Endothelial cell of umbilical vein (primary cell): ENCODE data around the gene ZC3H7A. TPM values are rescaled to one million over a fixed set of nuclear protein-coding genes. Genes with fewer than 3 reads are reported as not detected.

Source experiments
- BruUV-seq: library from RNA; stranded (reverse); fragments of 400-500 nt; replicated peaks from 2 replicates; lab custom pipeline; 2021; lab: Mats Ljungman, UMichigan
- CTCF ChIA-PET: fragments of 300-600, 350-600 bp; sonication (Branson Sonifier 250); formaldehyde crosslinking; loops from one replicate; lab custom pipeline; 2021; ENCODE audit warnings: antibody characterized with exemption, inconsistent platforms; lab: Charles Lee
- POLR2A ChIA-PET: fragments of 300-600, 350-600 bp; sonication (Branson Sonifier 250); formaldehyde crosslinking; loops from one replicate; lab custom pipeline; 2021; ENCODE audit warnings: antibody characterized with exemption, inconsistent platforms; lab: Charles Lee
- DNase-seq: peaks from one replicate; pipeline ENCODE4 v3.0.0-alpha.2; 2011; ENCODE audit warnings: low read depth, low spot score
- FAIRE-seq: peaks from 2 replicates; lab custom pipeline; 2011; peaks lifted over from hg19 to GRCh38; lab: Jason Lieb, UNC
- H2AFZ ChIP-seq: 2 replicates; pipeline ENCODE4 v1.6.0; 2012; ENCODE audit warnings: low read depth, low read length, control low read depth, inconsistent platforms
- H3K27ac ChIP-seq: 2 replicates; pipeline ENCODE4 v1.5.1; 2011; ENCODE audit warnings: low read depth, mild to moderate bottlenecking, control low read depth, low read length, moderate library complexity; ENCODE audit not compliant: insufficient read depth
- H3K27me3 ChIP-seq, 2 experiments: 2 replicates each; pipeline versions ENCODE4 v1.6.0 to v1.6.1; 2011; ENCODE audit warnings: low read length in 2 of 2, mixed read lengths in 1 of 2; ENCODE audit not compliant: control insufficient read depth in 2 of 2, insufficient read depth in 2 of 2
- H3K36me3 ChIP-seq, 2 experiments: 2 replicates in 1 of 2; 3 replicates in 1 of 2; pipeline ENCODE4 v1.5.1; 2011; ENCODE audit warnings: low read length in 2 of 2, mild to moderate bottlenecking in 1 of 2, moderate library complexity in 1 of 2; ENCODE audit not compliant: control insufficient read depth in 2 of 2, insufficient read depth in 2 of 2; ENCODE audit errors: extremely low read depth in 1 of 2
- H3K4me1 ChIP-seq: 3 replicates; pipeline ENCODE4 v1.5.1; 2011; ENCODE audit warnings: mild to moderate bottlenecking, low read length; ENCODE audit not compliant: control insufficient read depth, insufficient read depth; ENCODE audit errors: extremely low read depth
- H3K4me2 ChIP-seq: 2 replicates; pipeline ENCODE4 v1.6.1; 2011; ENCODE audit warnings: low read length, control low read depth, mixed read lengths; ENCODE audit not compliant: insufficient read depth
- H3K4me3 ChIP-seq, 3 experiments: fragments of 200-600 bp in 1 of 3; sonication (generic), shearing (Covaris generic) in 1 of 3; replicated peaks in 1 of 3; 2 replicates each; pipeline ENCODE4 v1.5.1; 2011 to 2016; ENCODE audit warnings: control low read depth in 3 of 3, low read length in 3 of 3, mild to moderate bottlenecking in 2 of 3, inconsistent platforms in 1 of 3, low read depth in 1 of 3, moderate library complexity in 1 of 3; ENCODE audit not compliant: insufficient read depth in 1 of 3
- H3K79me2 ChIP-seq: 2 replicates; pipeline ENCODE4 v1.6.0; 2012; ENCODE audit warnings: low read length, inconsistent platforms; ENCODE audit not compliant: control insufficient read depth, insufficient read depth
- H3K9ac ChIP-seq: replicated peaks from 2 replicates; pipeline ENCODE3; 2011; ENCODE audit warnings: low read length, control low read depth; ENCODE audit not compliant: insufficient read depth; ENCODE audit errors: extremely low read depth
- H3K9me1 ChIP-seq: replicated peaks from 3 replicates; pipeline ENCODE4 v1.6.0; 2011; ENCODE audit warnings: mild to moderate bottlenecking, low read length; ENCODE audit not compliant: control insufficient read depth, insufficient read depth; ENCODE audit errors: extremely low read depth
- H3K9me3 ChIP-seq: replicated peaks from 2 replicates; pipeline ENCODE4 v1.5.1; 2012; ENCODE audit warnings: low read length, inconsistent platforms; ENCODE audit not compliant: control insufficient read depth, insufficient read depth
- H4K20me1 ChIP-seq: replicated peaks from 2 replicates; pipeline ENCODE3; 2011; ENCODE audit warnings: mild to moderate bottlenecking, low read length; ENCODE audit not compliant: control insufficient read depth, insufficient read depth; ENCODE audit errors: extremely low read depth
- CTCF ChIP-seq, 2 donors: IDR thresholded peaks; 1 replicate in 1 of 2; 2 replicates in 1 of 2; pipeline ENCODE4 v1.5.1; 2011; ENCODE audit warnings: low read length in 2 of 2, mild to moderate bottlenecking in 2 of 2, moderate library complexity in 2 of 2, control low read depth in 1 of 2, inconsistent platforms in 1 of 2, low read depth in 1 of 2; ENCODE audit not compliant: insufficient read depth in 1 of 2; ENCODE audit errors: extremely low read depth in 1 of 2
- EZH2 ChIP-seq: IDR thresholded peaks from 2 replicates; pipeline ENCODE4 v1.6.1; 2012; ENCODE audit warnings: borderline replicate concordance, low read depth, mild to moderate bottlenecking, moderate library complexity, low read length, inconsistent platforms; ENCODE audit not compliant: severe bottlenecking
- FOS ChIP-seq: IDR thresholded peaks from 2 replicates; pipeline ENCODE4 v1.6.1; 2011; ENCODE audit warnings: mild to moderate bottlenecking, low read length, moderate library complexity, borderline replicate concordance; ENCODE audit not compliant: insufficient read depth
- GATA2 ChIP-seq: IDR thresholded peaks from 2 replicates; pipeline ENCODE4 v1.7.0; 2011; ENCODE audit warnings: low read depth, mild to moderate bottlenecking, moderate library complexity, mixed read lengths, low read length; ENCODE audit not compliant: insufficient read length, insufficient read depth
- JUN ChIP-seq: IDR thresholded peaks from 2 replicates; pipeline ENCODE4 v1.6.1; 2011; ENCODE audit warnings: borderline replicate concordance, low read depth; ENCODE audit not compliant: insufficient read length, insufficient read depth
- MAX ChIP-seq: IDR thresholded peaks from 2 replicates; pipeline ENCODE4 v1.6.1; 2011; ENCODE audit not compliant: insufficient read depth, insufficient read length
- MYC ChIP-seq: IDR thresholded peaks from one replicate; pipeline ENCODE4 v1.6.1; 2011; ENCODE audit warnings: mild to moderate bottlenecking, low read depth, low read length
- POLR2A ChIP-seq: IDR thresholded peaks from 2 replicates; pipeline ENCODE4 v1.6.1; 2012; ENCODE audit warnings: low read depth, mild to moderate bottlenecking, control low read depth, low read length
- POLR2AphosphoS5 ChIP-seq: IDR thresholded peaks from 2 replicates; pipeline ENCODE4 v1.6.1; 2012; ENCODE audit warnings: low read depth, mild to moderate bottlenecking, control low read depth, low read length, moderate library complexity; ENCODE audit not compliant: insufficient read depth
- dilution Hi-C: fragments of 300-500 bp; cut with MboI; formaldehyde crosslinking; loops from one replicate; pipeline ENCODE4 v1.15.0; 2019; ENCODE audit warnings: low sequenced_read_pairs; ENCODE audit not compliant: extremely low pct_ligation_motif_present
- intact Hi-C: fragments of 100-400 bp; cut with micrococcal nuclease; formaldehyde crosslinking; loops from one replicate; pipeline ENCODE4 v1.10.0; 2022
- polyA plus RNA-seq, 4 experiments: library from polyadenylated mRNA; depleted of rRNA in 3 of 4; stranded (reverse) in 3 of 4; unstranded in 1 of 4; fragments of >200 nt; gene quantifications; 2 replicates each; pipeline versions ENCODE4 v1.2.1 to v1.2.3, GENCODE V29; 2011 to 2012; ENCODE audit warnings: missing spikeins in 1 of 4
- total RNA-seq: library from RNA; stranded (reverse); gene quantifications from 2 replicates; pipeline ENCODE4 v1.2.3, GENCODE V29; 2021

ZC3H7A gene
- total and polyA plus RNA-seq, 2 donors (not counting 3 experiments of a cell fraction or from before 2014, with no cell fraction given): 44.1 to 78.0 TPM

DNA sequence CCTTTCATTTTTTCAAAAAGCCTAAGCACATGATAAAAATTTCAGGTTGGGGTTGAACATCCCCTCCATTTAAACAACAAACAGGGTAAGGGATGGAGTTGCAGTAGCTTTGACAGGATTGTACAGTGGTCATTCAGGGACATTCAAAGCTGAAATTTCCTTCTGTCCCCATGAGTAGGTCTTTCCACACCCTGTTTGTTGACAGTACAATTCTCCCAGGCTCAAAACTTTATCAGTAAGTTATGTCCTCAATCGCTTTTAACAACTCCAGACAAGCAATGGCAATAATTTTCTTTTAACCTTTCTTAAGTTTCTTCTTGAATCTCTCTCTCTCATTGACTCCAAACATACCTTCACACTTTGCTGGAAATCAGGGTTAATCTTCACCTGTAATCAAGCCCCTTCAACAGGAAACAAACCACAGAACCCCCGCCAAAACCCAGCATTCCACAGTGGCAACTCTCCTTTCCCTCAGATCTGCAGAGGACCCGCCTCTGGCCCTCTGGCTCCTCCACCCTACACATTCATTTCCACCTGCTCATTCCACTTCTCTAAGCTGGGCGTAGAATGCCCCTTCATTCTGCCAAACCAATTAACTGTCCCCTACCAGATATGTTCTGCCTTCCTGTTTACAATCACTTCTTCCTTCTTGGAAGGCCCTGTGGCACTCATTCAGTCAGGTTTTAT is 75.1 kb downstream of the ZC3H7A start:
- BruUV-seq: no TSS peak
- dilution Hi-C loops: no loop called here
- H2AFZ ChIP-seq: no peak overlapping the region
- peaks cover 3% of the 10 kb centered on the region for H3K79me2 ChIP-seq
- no peak overlapping the region for H3K9ac ChIP-seq
- no peak for DNase-seq
- H3K27ac ChIP-seq: no peak overlapping the region
- peaks cover 10 to 11% of the 10 kb centered on the region in 2 experiments for H3K36me3 ChIP-seq
- no peaks in the 10 kb centered on the region for H3K4me1 ChIP-seq
- no peak overlapping the region for H3K4me2 ChIP-seq
- H4K20me1 ChIP-seq: no peaks in the 10 kb centered on the region
- TF ChIP-seq EZH2 (no peak), CTCF (IDR thresholded peaks at IDR 0.05; ENCODE audit: extremely low read depth in 1 of 2, insufficient read depth in 1 of 2, low read depth in 1 of 2, low read length in 2 of 2) (no peak), FOS (no peak), POLR2A (no peak), MAX (no peak), GATA2 (no peak), MYC (no peak), POLR2AphosphoS5 (no peak), JUN (no peak)
- H3K4me3 ChIP-seq: no peak overlapping the region
- H3K9me3 ChIP-seq: no peaks in the 10 kb centered on the region
- intact Hi-C loops: no loop called here
- POLR2A ChIA-PET: no interaction called here
- H3K27me3 ChIP-seq: no peaks in the 10 kb centered on the region
- CTCF ChIA-PET: interaction anchor here (1.2 kb wide), 1 partner anchor 326 kb away, joined by 3 read pairs; no protein-coding TSS in a partner anchor
- H3K9me1 ChIP-seq: no peaks in the 10 kb centered on the region
- no peak for FAIRE-seq
